ENCODE measurements around the gene PUSL1.

Gene PUSL1

GRCh38 chr1:1279028-1279427, 29.4 kb upstream of the PUSL1 start:
- Histone ChIP-seq H3K4me3 (ENCODE audit: low read depth, low read length) (no peak overlapping the region), H3K27ac (ENCODE audit: low read depth, low read length) (no peak overlapping the region), H3K4me1 (ENCODE audit: control insufficient read depth, insufficient read depth, low read length, unreplicated experiment) (peaks cover 3% of the 10 kb centered on the region)

GRCh38 chr1:1280782-1281481, 27.5 kb upstream of the PUSL1 start:
- H3K4me3 ChIP-seq (ENCODE audit: low read depth, low read length): no peak overlapping the region
- H3K27me3 ChIP-seq (ENCODE audit: insufficient read depth, low read length): no peaks in the 10 kb centered on the region
- peaks cover 3% of the 10 kb centered on the region for H3K4me1 ChIP-seq (ENCODE audit: control insufficient read depth, insufficient read depth, low read length, unreplicated experiment)
- no peak overlapping the region for H3K27ac ChIP-seq (ENCODE audit: low read depth, low read length)
- no peak overlapping the region for H2AFZ ChIP-seq (ENCODE audit: low read length, unreplicated experiment)
- no peaks in the 10 kb centered on the region for H3K36me3 ChIP-seq (ENCODE audit: insufficient read depth, low read length)
- no peaks in the 10 kb centered on the region for H3K79me2 ChIP-seq (ENCODE audit: control insufficient read depth, insufficient read depth, low read length, unreplicated experiment)

More at GRCh38 chr1:1279028-1279427, 29.4 kb upstream of the PUSL1 start:
- H3K36me3 ChIP-seq (ENCODE audit: insufficient read depth, low read length): no peaks in the 10 kb centered on the region
- H3K27me3 ChIP-seq (ENCODE audit: insufficient read depth, low read length): no peaks in the 10 kb centered on the region
- H3K79me2 ChIP-seq (ENCODE audit: control insufficient read depth, insufficient read depth, low read length, unreplicated experiment): no peaks in the 10 kb centered on the region
- no peak overlapping the region for H2AFZ ChIP-seq (ENCODE audit: low read length, unreplicated experiment)

- no peak overlapping the region for H3K4me3 ChIP-seq (ENCODE audit: low read depth, low read length)
- H3K27me3 ChIP-seq (ENCODE audit: insufficient read depth, low read length): no peaks in the 10 kb centered on the region
- H3K36me3 ChIP-seq (ENCODE audit: insufficient read depth, low read length): no peaks in the 10 kb centered on the region
- H3K4me1 ChIP-seq (ENCODE audit: control insufficient read depth, insufficient read depth, low read length, unreplicated experiment): peaks cover 3% of the 10 kb centered on the region
- no peak overlapping the region for H3K27ac ChIP-seq (ENCODE audit: low read depth, low read length)
- no peaks in the 10 kb centered on the region for H3K79me2 ChIP-seq (ENCODE audit: control insufficient read depth, insufficient read depth, low read length, unreplicated experiment)
- no peak overlapping the region for H2AFZ ChIP-seq (ENCODE audit: low read length, unreplicated experiment)
Observed at GRCh38 chr1:1281533-1282321, 26.7 kb upstream of the PUSL1 start.

DNA sequence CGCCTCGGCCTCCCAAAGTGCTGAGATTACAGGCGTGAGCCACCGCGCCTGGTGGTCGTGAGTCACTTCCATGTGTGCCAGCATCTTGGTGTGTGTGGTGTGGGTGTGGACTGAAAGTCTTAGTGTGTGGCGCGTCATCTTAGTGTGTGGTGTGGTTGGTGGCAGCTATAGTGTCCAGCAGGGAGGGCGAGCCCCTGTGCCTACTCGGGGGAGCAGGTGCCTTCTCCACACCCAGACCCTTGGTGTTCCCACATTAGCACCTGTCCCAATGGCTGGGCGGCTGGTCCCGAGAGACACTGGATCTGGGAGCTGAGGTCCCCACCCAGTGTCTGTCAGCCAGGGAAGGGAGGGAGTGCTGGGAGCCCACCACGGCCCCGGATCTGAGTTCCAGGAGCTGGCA, 25.4 kb upstream of the PUSL1 start:
- no peak overlapping the region for H3K4me3 ChIP-seq (ENCODE audit: low read depth, low read length)
- no peak overlapping the region for H2AFZ ChIP-seq (ENCODE audit: low read length, unreplicated experiment)
- no peaks in the 10 kb centered on the region for H3K79me2 ChIP-seq (ENCODE audit: control insufficient read depth, insufficient read depth, low read length, unreplicated experiment)
- H3K27ac ChIP-seq (ENCODE audit: low read depth, low read length): no peak overlapping the region
- H3K4me1 ChIP-seq (ENCODE audit: control insufficient read depth, insufficient read depth, low read length, unreplicated experiment): peaks cover 3% of the 10 kb centered on the region
- no peaks in the 10 kb centered on the region for H3K27me3 ChIP-seq (ENCODE audit: insufficient read depth, low read length)
- no peaks in the 10 kb centered on the region for H3K36me3 ChIP-seq (ENCODE audit: insufficient read depth, low read length)

- Histone ChIP-seq H3K27ac (ENCODE audit: low read depth, low read length) (no peak overlapping the region), H3K27me3 (ENCODE audit: insufficient read depth, low read length) (no peaks in the 10 kb centered on the region), H3K4me3 (ENCODE audit: low read depth, low read length) (no peak overlapping the region), H3K4me1 (ENCODE audit: control insufficient read depth, insufficient read depth, low read length, unreplicated experiment) (peaks cover 3% of the 10 kb centered on the region), H3K79me2 (ENCODE audit: control insufficient read depth, insufficient read depth, low read length, unreplicated experiment) (no peaks in the 10 kb centered on the region), H2AFZ (ENCODE audit: low read length, unreplicated experiment) (no peak overlapping the region), H3K36me3 (ENCODE audit: insufficient read depth, low read length) (no peaks in the 10 kb centered on the region)
Observed at GRCh38 chr1:1283821-1284220, 24.6 kb upstream of the PUSL1 start.

DNA sequence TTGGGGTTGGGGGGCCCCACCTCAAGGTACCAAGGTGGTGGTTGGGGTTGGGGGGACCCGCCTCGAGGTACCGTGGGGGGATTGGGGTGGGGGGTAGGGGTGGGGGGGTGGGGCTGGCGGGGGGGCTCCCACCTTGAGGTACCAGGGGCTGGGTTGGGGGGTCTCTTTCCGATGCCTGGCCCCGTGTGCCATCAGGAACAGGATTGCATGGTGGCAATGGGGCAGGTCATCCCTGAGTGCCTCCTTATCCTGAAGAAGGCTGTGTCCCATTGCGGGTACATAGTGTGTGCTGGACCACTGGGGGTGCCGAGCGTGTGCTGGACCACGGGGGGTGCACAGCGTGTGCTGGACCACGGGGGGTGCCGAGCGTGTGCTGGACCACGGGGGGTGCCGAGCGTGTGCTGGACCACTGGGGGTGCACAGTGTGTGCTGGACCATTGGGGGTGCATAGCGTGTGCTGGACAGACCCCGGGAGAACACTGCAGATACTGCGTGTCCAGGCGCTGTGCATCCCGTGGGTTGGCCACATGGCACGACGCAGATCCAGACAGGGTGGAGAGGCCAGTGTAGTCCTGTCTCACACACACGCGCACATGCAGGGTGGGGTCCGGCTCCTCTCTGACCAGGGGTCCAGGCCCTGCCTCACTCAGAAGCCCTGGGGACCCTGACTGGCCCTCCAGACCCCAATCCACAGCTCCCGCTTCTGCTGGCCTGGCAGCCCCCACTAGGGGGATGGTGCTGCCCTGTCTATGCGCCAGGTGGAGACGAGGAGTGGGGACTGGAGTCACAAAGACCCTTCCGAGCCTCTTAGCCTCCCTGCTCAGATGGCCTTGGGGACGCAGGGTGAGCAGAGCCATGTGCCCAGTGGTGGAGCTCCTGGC, 23.9 kb upstream of the PUSL1 start:
- no peaks in the 10 kb centered on the region for H3K79me2 ChIP-seq (ENCODE audit: control insufficient read depth, insufficient read depth, low read length, unreplicated experiment)
- no peaks in the 10 kb centered on the region for H3K27me3 ChIP-seq (ENCODE audit: insufficient read depth, low read length)
- H2AFZ ChIP-seq (ENCODE audit: low read length, unreplicated experiment): no peak overlapping the region
- no peak overlapping the region for H3K27ac ChIP-seq (ENCODE audit: low read depth, low read length)
- H3K36me3 ChIP-seq (ENCODE audit: insufficient read depth, low read length): no peaks in the 10 kb centered on the region
- H3K4me1 ChIP-seq (ENCODE audit: control insufficient read depth, insufficient read depth, low read length, unreplicated experiment): peaks cover 3% of the 10 kb centered on the region
- H3K4me3 ChIP-seq (ENCODE audit: low read depth, low read length): no peak overlapping the region

DNA sequence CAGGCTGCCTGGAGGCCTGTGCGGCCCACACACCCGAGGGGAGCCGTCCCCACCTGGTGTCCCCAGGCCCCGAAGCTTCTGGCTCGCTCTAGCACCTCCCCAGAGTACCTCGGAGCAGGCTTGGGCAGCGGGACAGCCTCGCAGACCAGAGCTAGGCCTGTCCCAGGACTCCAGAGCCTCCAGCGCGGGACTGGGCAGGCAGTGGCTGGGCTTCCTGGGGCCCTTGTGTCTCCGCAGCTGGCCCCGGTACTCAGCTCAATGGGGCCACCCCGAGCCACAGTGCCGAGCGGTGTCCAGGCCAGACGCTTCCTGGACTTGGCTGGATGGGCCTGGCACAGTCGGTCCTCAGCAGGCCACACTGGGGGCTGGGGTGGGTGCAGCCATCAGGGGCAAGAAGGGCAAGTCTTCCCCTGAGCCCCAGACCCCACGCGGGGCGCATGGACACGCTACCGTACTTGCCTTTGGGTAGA, 23.3 kb upstream of the PUSL1 start:
- no peak overlapping the region for H3K4me3 ChIP-seq (ENCODE audit: low read depth, low read length)
- H3K79me2 ChIP-seq (ENCODE audit: control insufficient read depth, insufficient read depth, low read length, unreplicated experiment): no peaks in the 10 kb centered on the region
- no peaks in the 10 kb centered on the region for H3K27me3 ChIP-seq (ENCODE audit: insufficient read depth, low read length)
- no peak overlapping the region for H2AFZ ChIP-seq (ENCODE audit: low read length, unreplicated experiment)
- no peak overlapping the region for H3K27ac ChIP-seq (ENCODE audit: low read depth, low read length)
- peaks cover 3% of the 10 kb centered on the region for H3K4me1 ChIP-seq (ENCODE audit: control insufficient read depth, insufficient read depth, low read length, unreplicated experiment)
- H3K36me3 ChIP-seq (ENCODE audit: insufficient read depth, low read length): no peaks in the 10 kb centered on the region

GRCh38 chr1:1285611-1286311, 22.6 kb upstream of the PUSL1 start:
- Histone ChIP-seq H3K79me2 (ENCODE audit: control insufficient read depth, insufficient read depth, low read length, unreplicated experiment) (no peaks in the 10 kb centered on the region), H3K4me3 (ENCODE audit: low read depth, low read length) (no peak overlapping the region), H3K27ac (ENCODE audit: low read depth, low read length) (no peak overlapping the region), H3K36me3 (ENCODE audit: insufficient read depth, low read length) (no peaks in the 10 kb centered on the region), H2AFZ (ENCODE audit: low read length, unreplicated experiment) (no peak overlapping the region), H3K4me1 (ENCODE audit: control insufficient read depth, insufficient read depth, low read length, unreplicated experiment) (peaks cover 4% of the 10 kb centered on the region), H3K27me3 (ENCODE audit: insufficient read depth, low read length) (no peaks in the 10 kb centered on the region)

DNA sequence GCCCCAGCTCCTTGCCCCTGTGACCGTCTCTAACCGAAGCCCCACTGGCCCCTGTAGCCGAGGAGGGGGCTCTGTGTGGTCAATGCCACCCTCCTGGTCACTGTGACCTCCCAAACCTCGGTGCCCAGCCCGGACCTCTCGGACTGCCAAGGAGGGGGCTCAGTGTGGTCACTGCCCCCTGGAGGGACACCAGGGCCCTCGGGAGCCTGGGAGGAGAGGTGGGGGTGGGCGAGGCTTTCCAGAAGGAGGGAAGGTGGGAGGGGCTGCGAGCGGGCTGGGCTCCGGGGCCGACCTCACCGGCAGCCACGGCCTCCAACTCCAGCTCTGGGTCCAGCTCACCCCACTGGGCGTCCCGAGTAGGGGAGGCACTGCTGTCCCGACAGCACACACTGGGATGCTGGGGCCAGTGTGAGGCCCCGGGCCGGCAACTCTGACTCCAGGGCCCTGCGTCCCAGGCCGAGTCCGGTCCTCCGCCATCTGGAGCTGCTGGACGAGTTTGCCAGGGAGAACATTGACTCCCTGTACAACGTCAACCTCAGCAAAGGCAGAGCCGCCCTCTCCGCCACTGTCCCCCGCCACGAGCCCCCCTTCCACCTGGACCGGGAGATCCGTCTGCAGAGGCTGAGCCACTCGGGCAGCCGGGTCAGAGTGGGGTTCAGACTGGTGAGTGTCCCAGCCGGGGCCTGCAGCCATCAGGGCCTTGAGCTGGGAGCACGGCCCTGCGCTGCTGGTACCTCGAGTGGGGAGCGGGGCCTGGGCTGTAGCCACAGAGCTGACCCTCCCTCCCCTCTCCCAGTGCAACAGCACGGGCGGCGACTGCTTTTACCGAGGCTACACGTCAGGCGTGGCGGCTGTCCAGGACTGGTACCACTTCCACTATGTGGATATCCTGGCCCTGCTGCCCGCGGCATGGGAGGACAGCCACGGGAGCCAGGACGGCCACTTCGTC, 21.8 kb upstream of the PUSL1 start:
- Histone ChIP-seq H3K27me3 (ENCODE audit: insufficient read depth, low read length) (no peaks in the 10 kb centered on the region), H3K4me1 (ENCODE audit: control insufficient read depth, insufficient read depth, low read length, unreplicated experiment) (peaks cover 12% of the 10 kb centered on the region)

More for the DNA sequence above, 21.8 kb upstream of the PUSL1 start:
- H3K79me2 ChIP-seq (ENCODE audit: control insufficient read depth, insufficient read depth, low read length, unreplicated experiment): no peaks in the 10 kb centered on the region
- H3K27ac ChIP-seq (ENCODE audit: low read depth, low read length): no peak overlapping the region
- no peak overlapping the region for H2AFZ ChIP-seq (ENCODE audit: low read length, unreplicated experiment)
- no peak overlapping the region for H3K4me3 ChIP-seq (ENCODE audit: low read depth, low read length)
- H3K36me3 ChIP-seq (ENCODE audit: insufficient read depth, low read length): no peaks in the 10 kb centered on the region

All from ACC112 (cell line).